Parathyroid adenoma (tissue), 2 donors: ENCODE results near the gene LRBA.
"Not testable (repeated sequence)": the region's sequence is repeated elsewhere in the genome, so short reads cannot be mapped to it uniquely, and the experiment has no call there.

Experiments
- H2AFZ ChIP-seq: fragments of 300-600 bp; sonication (generic); one replicate; pipeline ENCODE4 v1.7.0; 2017; ENCODE audit warnings: antibody characterized with exemption, mild to moderate bottlenecking
- H3K27ac ChIP-seq: fragments of 300-600 bp; sonication (generic); one replicate; pipeline ENCODE4 v1.7.0; 2017
- H3K27me3 ChIP-seq: fragments of 300-600 bp; sonication (generic); one replicate; pipeline ENCODE4 v1.7.0; 2017; ENCODE audit warnings: low read length; ENCODE audit not compliant: control insufficient read depth, insufficient read depth
- H3K36me3 ChIP-seq: fragments of 300-600 bp; sonication (generic); one replicate; pipeline ENCODE4 v1.7.0; 2017; ENCODE audit warnings: low read length; ENCODE audit not compliant: control insufficient read depth, insufficient read depth
- H3K4me1 ChIP-seq: fragments of 300-600 bp; sonication (generic); one replicate; pipeline ENCODE4 v1.7.0; 2017; ENCODE audit warnings: control low read depth
- H3K4me2 ChIP-seq: fragments of 300-600 bp; sonication (generic); one replicate; pipeline ENCODE4 v1.7.0; 2017; ENCODE audit warnings: low read length
- H3K4me3 ChIP-seq: fragments of 300-600 bp; sonication (generic); one replicate; pipeline ENCODE4 v1.7.0; 2017; ENCODE audit warnings: low read depth, low read length
- H3K79me2 ChIP-seq: fragments of 300-600 bp; sonication (generic); one replicate; pipeline ENCODE4 v1.7.0; 2017; ENCODE audit warnings: control low read depth
- H3K9ac ChIP-seq: fragments of 300-600 bp; sonication (generic); one replicate; pipeline ENCODE4 v1.7.0; 2017; ENCODE audit warnings: mild to moderate bottlenecking
- H3K9me3 ChIP-seq: fragments of 300-600 bp; sonication (generic); one replicate; pipeline ENCODE4 v1.7.0; 2017; ENCODE audit warnings: low read length; ENCODE audit not compliant: control insufficient read depth
- CTCF ChIP-seq: fragments of 300-600 bp; sonication (generic); IDR thresholded peaks from one replicate; pipeline ENCODE4 v1.7.0; 2017; ENCODE audit warnings: antibody characterized with exemption, mild to moderate bottlenecking
- donor health status: primary hyperparathyroidism.

Gene LRBA

GRCh38 chr4:150743564-150744342 lies 271.3 kb downstream of the LRBA start:
- no peak overlapping the region for H3K27ac ChIP-seq
- no peak overlapping the region for H3K4me3 ChIP-seq

GRCh38 chr4:150742930-150743329 lies 272.2 kb downstream of the LRBA start:
- not testable (repeated sequence) for H3K9ac ChIP-seq, H3K4me2 ChIP-seq, H3K4me3 ChIP-seq, H3K27ac ChIP-seq, H3K4me1 ChIP-seq, H2AFZ ChIP-seq, H3K79me2 ChIP-seq, H3K36me3 ChIP-seq, H3K9me3 ChIP-seq, H3K27me3 ChIP-seq

More at GRCh38 chr4:150743564-150744342, 271.3 kb downstream of the LRBA start:
- Histone ChIP-seq H3K79me2 (no peaks in the 10 kb centered on the region), H2AFZ (no peak overlapping the region), H3K4me1 (no peaks in the 10 kb centered on the region), H3K9ac (no peak overlapping the region), H3K4me2 (no peak overlapping the region), H3K9me3 (no peaks in the 10 kb centered on the region), H3K36me3 (no peaks in the 10 kb centered on the region), H3K27me3 (no peaks in the 10 kb centered on the region)
- TF ChIP-seq CTCF: no peak

- no peak for TF ChIP-seq CTCF
- H3K79me2 ChIP-seq: no peaks in the 10 kb centered on the region
- H3K27ac ChIP-seq: no peak overlapping the region
These were observed 275.5 kb downstream of the LRBA start for GRCh38 chr4:150739591-150739990.

GRCh38 chr4:150725957-150726523 lies 289.0 kb downstream of the LRBA start:
- Histone ChIP-seq H3K36me3 (no peaks in the 10 kb centered on the region), H3K4me3 (no peak overlapping the region), H3K4me1 (no peaks in the 10 kb centered on the region), H3K9me3 (no peaks in the 10 kb centered on the region), H3K27me3 (no peaks in the 10 kb centered on the region), H3K27ac (no peak overlapping the region), H3K9ac (no peak overlapping the region), H3K79me2 (no peaks in the 10 kb centered on the region), H3K4me2 (no peak overlapping the region), H2AFZ (no peak overlapping the region)
- TF ChIP-seq CTCF: no peak

More at GRCh38 chr4:150739591-150739990, 275.5 kb downstream of the LRBA start:
- Histone ChIP-seq H3K4me2 (no peak overlapping the region), H3K27me3 (no peaks in the 10 kb centered on the region), H3K9me3 (no peaks in the 10 kb centered on the region), H3K4me1 (no peaks in the 10 kb centered on the region), H3K36me3 (no peaks in the 10 kb centered on the region), H3K4me3 (no peak overlapping the region), H3K9ac (no peak overlapping the region), H2AFZ (no peak overlapping the region)

- H3K4me1 ChIP-seq: no peaks in the 10 kb centered on the region
- H3K79me2 ChIP-seq: no peaks in the 10 kb centered on the region
- no peak overlapping the region for H3K4me3 ChIP-seq
- H3K9ac ChIP-seq: no peak overlapping the region
- no peak overlapping the region for H3K27ac ChIP-seq
- no peaks in the 10 kb centered on the region for H3K9me3 ChIP-seq
- no peak overlapping the region for H2AFZ ChIP-seq
- no peaks in the 10 kb centered on the region for H3K27me3 ChIP-seq
- no peak overlapping the region for H3K4me2 ChIP-seq
- H3K36me3 ChIP-seq: no peaks in the 10 kb centered on the region
- no peak for TF ChIP-seq CTCF
These were observed 291.2 kb downstream of the LRBA start for GRCh38 chr4:150723727-150724411.
